22Rv1 (cell line): ENCODE measurements around the gene TAF9B.

ENCODE experiments used
- ZFX ChIP-seq: fragments of 450-650 bp; IDR thresholded peaks from 2 replicates; pipeline ENCODE4 v1.6.1; 2017; ENCODE audit warnings: antibody characterized with exemption, borderline replicate concordance
- TF ChIP-seq, protein P1 (sequence below): fragments of 450-650 bp; IDR thresholded peaks from 2 replicates; pipeline ENCODE4 v1.5.1; 2017; ENCODE audit warnings: mild to moderate bottlenecking

- TF ChIP-seq, protein P1, sequence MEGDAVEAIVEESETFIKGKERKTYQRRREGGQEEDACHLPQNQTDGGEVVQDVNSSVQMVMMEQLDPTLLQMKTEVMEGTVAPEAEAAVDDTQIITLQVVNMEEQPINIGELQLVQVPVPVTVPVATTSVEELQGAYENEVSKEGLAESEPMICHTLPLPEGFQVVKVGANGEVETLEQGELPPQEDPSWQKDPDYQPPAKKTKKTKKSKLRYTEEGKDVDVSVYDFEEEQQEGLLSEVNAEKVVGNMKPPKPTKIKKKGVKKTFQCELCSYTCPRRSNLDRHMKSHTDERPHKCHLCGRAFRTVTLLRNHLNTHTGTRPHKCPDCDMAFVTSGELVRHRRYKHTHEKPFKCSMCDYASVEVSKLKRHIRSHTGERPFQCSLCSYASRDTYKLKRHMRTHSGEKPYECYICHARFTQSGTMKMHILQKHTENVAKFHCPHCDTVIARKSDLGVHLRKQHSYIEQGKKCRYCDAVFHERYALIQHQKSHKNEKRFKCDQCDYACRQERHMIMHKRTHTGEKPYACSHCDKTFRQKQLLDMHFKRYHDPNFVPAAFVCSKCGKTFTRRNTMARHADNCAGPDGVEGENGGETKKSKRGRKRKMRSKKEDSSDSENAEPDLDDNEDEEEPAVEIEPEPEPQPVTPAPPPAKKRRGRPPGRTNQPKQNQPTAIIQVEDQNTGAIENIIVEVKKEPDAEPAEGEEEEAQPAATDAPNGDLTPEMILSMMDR, result no peak
- TF ChIP-seq ZFX, result no peak
Observed at GRCh38 chrX:78103001-78103622, 36.3 kb downstream of the TAF9B start.
